Upper lobe of left lung (tissue), 6 donors: ENCODE measurements around the gene ACOXL. TPM values are rescaled to one million over a fixed set of nuclear protein-coding genes. Genes with fewer than 3 reads are reported as not detected.

Experiments
- ATAC-seq, 2 donors: fragments of 200-7000 bp; cut with Tn5 transposase; one replicate each; pipeline ENCODE4 v1.9.1; 2022; ENCODE audit warnings: mild to moderate bottlenecking in 2 of 2, moderate library complexity in 2 of 2; ENCODE audit not compliant: low FRiP score in 2 of 2
- DNase-seq, 2 donors: peaks; one replicate each; pipeline ENCODE4 v3.0.0-alpha.2; 2019 to 2020
- H3K27ac ChIP-seq, 4 donors: fragments of 200-600 bp; sonication (generic); one replicate each; pipeline ENCODE4 v1.5.1; 2016 to 2019
- H3K27me3 ChIP-seq, 4 donors: fragments of 200-600 bp; sonication (generic); one replicate each; pipeline ENCODE4 v1.5.1; 2017 to 2019
- H3K36me3 ChIP-seq, 4 donors: fragments of 200-600 bp; sonication (generic); one replicate each; pipeline ENCODE4 v1.5.1; 2016 to 2019
- H3K4me1 ChIP-seq, 4 donors: fragments of 200-600 bp; sonication (generic); one replicate each; pipeline ENCODE4 v1.5.1; 2018 to 2019
- H3K4me3 ChIP-seq, 4 donors: fragments of 200-600 bp; sonication (generic); one replicate each; pipeline ENCODE4 v1.5.1; 2017 to 2019; ENCODE audit warnings: mild to moderate bottlenecking in 2 of 4, moderate library complexity in 1 of 4
- H3K9me3 ChIP-seq, 4 donors: fragments of 200-600 bp; sonication (generic); one replicate each; pipeline ENCODE4 v1.5.1; 2018 to 2019
- CTCF ChIP-seq, 6 experiments: fragments of 450-650 bp in 4 of 6; fragments of 200-600 bp in 2 of 6; sonication (generic) in 2 of 6; IDR thresholded peaks; one replicate each; pipeline ENCODE4 v1.5.1; 2016 to 2019; ENCODE audit warnings: antibody characterized with exemption in 6 of 6
- EP300 ChIP-seq, 4 donors: sonication (generic); formaldehyde crosslinking; IDR thresholded peaks; one replicate each; pipeline ENCODE4 v1.5.1; 2017; ENCODE audit warnings: antibody characterized with exemption in 4 of 4, control low read depth in 2 of 4
- POLR2A ChIP-seq, 4 donors: fragments of 450-650 bp; IDR thresholded peaks; one replicate each; pipeline ENCODE4 v1.5.1; 2016 to 2017; ENCODE audit warnings: antibody characterized with exemption in 4 of 4, mild to moderate bottlenecking in 2 of 4
- POLR2AphosphoS5 ChIP-seq, 2 donors: sonication (generic); formaldehyde crosslinking; IDR thresholded peaks; one replicate each; pipeline ENCODE4 v1.5.1; 2017; ENCODE audit warnings: antibody characterized with exemption in 2 of 2
- WGBS, 2 donors: methylation state at CpG; one replicate each; pipeline ENCODE4 v1.1.5; 2017 to 2018; 5-methylcytosine and 5-hydroxymethylcytosine counted together
- total RNA-seq, 6 donors: library from RNA; depleted of rRNA in 4 of 6; stranded (reverse); fragments of >200 nt in 4 of 6; gene quantifications; one replicate each; pipeline versions ENCODE4 v1.1.0 to v1.2.1, GENCODE V29; 2016 to 2021
- donor health status: DM: no; HTN: no; CAD: no; lungs with moderate emphysema.
- donor health status: DM: no; HTN: yes; CAD: no; lungs with severe emphysema.

Gene ACOXL
- total RNA-seq, 6 donors from 2014 or later, result 30.2 to 128 (median 38.0) TPM

- ATAC-seq (peak in 1 of 2 donors; percentile 81), DNase-seq (peak in 1 of 2 donors; percentile 33)
- Histone ChIP-seq H3K4me3 (no peak overlapping the region), H3K4me1 (no peaks in the 10 kb centered on the region), H3K27ac (no peak overlapping the region), H3K27me3 (no peaks in the 10 kb centered on the region), H3K9me3 (no peaks in the 10 kb centered on the region), H3K36me3 (no peaks in the 10 kb centered on the region)
- WGBS, 2 donors, result 74 to 82% methylated on average over 10 to 12 of the region's 12 CpGs
- no peak for TF ChIP-seq CTCF (IDR thresholded peaks at IDR 0.05)
- TF ChIP-seq POLR2A (IDR thresholded peaks at IDR 0.05), result no peak
- TF ChIP-seq EP300 (IDR thresholded peaks at IDR 0.05), result no peak
- TF ChIP-seq POLR2AphosphoS5 (IDR thresholded peaks at IDR 0.05), result no peak
Observed at GRCh38 chr2:110807522-110807921, 75.1 kb downstream of the ACOXL start.

- H3K36me3 ChIP-seq, result no peaks in the 10 kb centered on the region
- no peak overlapping the region for H3K4me3 ChIP-seq
- 82 to 86% methylated on average over 2 of the region's 2 CpGs for WGBS, 2 donors
- no peaks in the 10 kb centered on the region for H3K4me1 ChIP-seq
- H3K27ac ChIP-seq, result no peak overlapping the region
- DNase-seq, result no peak
- no peaks in the 10 kb centered on the region for H3K27me3 ChIP-seq
- no peak for ATAC-seq
- TF ChIP-seq EP300 (IDR thresholded peaks at IDR 0.05) (no peak), POLR2A (IDR thresholded peaks at IDR 0.05) (no peak), POLR2AphosphoS5 (IDR thresholded peaks at IDR 0.05) (no peak), CTCF (IDR thresholded peaks at IDR 0.05) (no peak)
- H3K9me3 ChIP-seq, result no peaks in the 10 kb centered on the region
Observed at GRCh38 chr2:110810404-110810803, 78.0 kb downstream of the ACOXL start.

DNA sequence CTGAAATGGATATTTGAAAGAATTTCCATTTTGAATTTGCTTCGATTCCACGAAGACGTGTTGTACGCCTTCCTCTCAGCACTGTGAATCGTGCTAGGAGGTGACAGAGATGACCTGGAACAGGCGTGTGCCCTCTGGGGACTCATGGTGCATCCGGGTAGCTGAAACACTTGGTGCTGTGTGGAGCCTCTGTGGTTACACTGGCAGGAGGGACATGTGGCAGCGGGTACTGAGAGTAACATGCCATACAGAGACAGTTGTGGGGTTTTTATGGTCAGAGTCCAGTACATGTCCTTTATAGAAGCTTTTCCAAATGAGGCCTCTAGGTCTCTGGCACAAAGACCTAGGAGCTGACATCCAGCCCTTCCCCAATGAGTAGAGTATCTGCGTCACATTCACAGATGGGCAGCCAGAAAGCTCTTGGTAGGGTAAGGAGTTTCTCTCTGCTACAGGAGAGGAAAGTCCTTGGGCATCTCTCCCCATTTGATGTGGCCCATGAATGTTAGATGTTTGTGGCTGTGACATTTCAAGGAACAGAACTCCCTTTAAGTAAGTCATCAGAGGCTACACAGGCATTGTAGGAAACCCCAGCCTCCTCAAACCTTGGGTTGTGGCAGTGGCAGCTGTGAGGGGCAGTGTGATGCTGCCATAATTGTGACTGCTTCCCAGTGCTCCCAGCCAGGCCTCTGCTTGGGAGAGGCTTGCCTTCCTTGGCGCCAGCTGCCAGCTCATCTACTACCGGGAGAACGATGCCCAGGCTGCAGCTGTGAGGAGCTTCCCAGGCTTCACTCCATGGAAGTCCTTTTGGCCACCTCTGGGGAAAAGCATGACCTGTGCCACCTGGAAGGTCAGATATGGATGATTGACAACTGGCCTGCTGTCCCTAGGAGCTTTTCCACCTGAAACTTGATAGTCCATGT, 80.6 kb downstream of the ACOXL start:
- H3K9me3 ChIP-seq, result no peaks in the 10 kb centered on the region
- no peak overlapping the region for H3K27ac ChIP-seq
- DNase-seq (no peak), ATAC-seq (no peak)
- H3K4me3 ChIP-seq, result no peak overlapping the region
- H3K4me1 ChIP-seq, result no peaks in the 10 kb centered on the region
- WGBS, 2 donors, result 94% methylated on average over 12 of the region's 12 CpGs
- H3K27me3 ChIP-seq, result no peaks in the 10 kb centered on the region
- peaks cover 0 to 2% (median 0%) of the 10 kb centered on the region in 4 donors for H3K36me3 ChIP-seq
- no peak for TF ChIP-seq POLR2AphosphoS5 (IDR thresholded peaks at IDR 0.05)
- TF ChIP-seq POLR2A (IDR thresholded peaks at IDR 0.05), result no peak
- no peak for TF ChIP-seq EP300 (IDR thresholded peaks at IDR 0.05)
- no peak for TF ChIP-seq CTCF (IDR thresholded peaks at IDR 0.05)

- Histone ChIP-seq H3K4me1 (no peaks in the 10 kb centered on the region), H3K27ac (no peak overlapping the region), H3K4me3 (no peak overlapping the region), H3K36me3 (peaks cover 0 to 2% (median 0%) of the 10 kb centered on the region in 4 donors), H3K9me3 (no peaks in the 10 kb centered on the region), H3K27me3 (no peaks in the 10 kb centered on the region)
- 87 to 90% methylated on average over 5 of the region's 5 CpGs for WGBS, 2 donors
- ATAC-seq, result no peak
- no peak for TF ChIP-seq POLR2A (IDR thresholded peaks at IDR 0.05)
- TF ChIP-seq EP300 (IDR thresholded peaks at IDR 0.05), result no peak
- TF ChIP-seq POLR2AphosphoS5 (IDR thresholded peaks at IDR 0.05), result no peak
- TF ChIP-seq CTCF (IDR thresholded peaks at IDR 0.05), result no peak
- no peak for DNase-seq
Observed at GRCh38 chr2:110813896-110814295, 81.5 kb downstream of the ACOXL start.
